Measurements from ENCODE around the gene LARGE2.

LARGE2 gene

DNA sequence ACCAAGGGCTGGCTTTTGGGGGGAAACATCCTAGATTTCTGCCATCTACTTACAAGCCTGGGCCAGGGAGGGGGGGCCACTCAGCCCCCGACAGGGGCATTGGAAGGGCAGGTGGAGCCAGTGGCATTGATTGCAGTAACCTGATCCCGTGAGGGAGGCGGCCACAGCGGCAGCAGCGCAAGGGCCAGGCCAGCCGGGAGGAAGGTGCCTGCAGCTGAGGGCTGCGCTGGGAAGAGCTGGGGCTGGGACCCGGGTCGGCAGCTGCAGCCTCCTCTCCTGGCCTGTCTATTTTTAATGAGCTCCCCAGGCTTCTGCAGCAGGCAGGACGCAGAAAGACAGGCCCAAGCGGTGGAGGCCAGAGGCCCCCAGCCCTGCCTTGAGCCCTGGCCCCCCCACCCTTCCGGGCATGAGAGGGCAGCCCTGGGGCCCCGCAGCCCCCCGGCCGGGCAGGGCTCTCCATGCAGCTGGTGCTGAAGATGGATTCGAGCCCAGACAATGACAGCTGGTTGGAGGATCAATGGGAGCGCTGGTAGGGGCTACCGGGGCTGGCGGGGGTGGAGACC lies 26.0 kb upstream of the LARGE2 start (continued):
- TF ChIP-seq, protein P1, sequence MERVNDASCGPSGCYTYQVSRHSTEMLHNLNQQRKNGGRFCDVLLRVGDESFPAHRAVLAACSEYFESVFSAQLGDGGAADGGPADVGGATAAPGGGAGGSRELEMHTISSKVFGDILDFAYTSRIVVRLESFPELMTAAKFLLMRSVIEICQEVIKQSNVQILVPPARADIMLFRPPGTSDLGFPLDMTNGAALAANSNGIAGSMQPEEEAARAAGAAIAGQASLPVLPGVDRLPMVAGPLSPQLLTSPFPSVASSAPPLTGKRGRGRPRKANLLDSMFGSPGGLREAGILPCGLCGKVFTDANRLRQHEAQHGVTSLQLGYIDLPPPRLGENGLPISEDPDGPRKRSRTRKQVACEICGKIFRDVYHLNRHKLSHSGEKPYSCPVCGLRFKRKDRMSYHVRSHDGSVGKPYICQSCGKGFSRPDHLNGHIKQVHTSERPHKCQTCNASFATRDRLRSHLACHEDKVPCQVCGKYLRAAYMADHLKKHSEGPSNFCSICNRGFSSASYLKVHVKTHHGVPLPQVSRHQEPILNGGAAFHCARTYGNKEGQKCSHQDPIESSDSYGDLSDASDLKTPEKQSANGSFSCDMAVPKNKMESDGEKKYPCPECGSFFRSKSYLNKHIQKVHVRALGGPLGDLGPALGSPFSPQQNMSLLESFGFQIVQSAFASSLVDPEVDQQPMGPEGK (CRISPR knock-in tag; IDR thresholded peaks at IDR 0.05; ENCODE audit: borderline replicate concordance), result no peak

DNA sequence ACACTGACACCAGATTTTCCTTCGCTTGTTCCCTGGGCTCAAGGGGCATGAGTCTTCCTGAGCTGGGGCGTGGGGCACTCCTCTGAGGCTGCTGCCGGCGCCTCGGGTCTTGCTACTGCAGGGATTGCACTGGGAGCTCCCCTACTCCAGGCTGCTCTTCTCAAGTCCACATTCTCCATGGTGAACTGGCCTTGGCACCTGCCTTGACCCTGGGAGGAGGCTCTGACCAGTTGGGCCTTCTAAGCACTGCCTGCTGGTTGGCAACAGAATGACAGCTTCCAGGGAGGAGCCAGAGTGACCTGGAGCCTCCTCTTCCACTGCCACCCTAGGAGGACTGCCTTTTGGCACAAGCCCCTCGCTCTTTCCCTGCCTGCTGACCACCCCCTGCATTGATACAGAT lies 24.9 kb upstream of the LARGE2 start:
- no peak for ATAC-seq
- TF ChIP-seq TCF4 (CRISPR knock-in tag; IDR thresholded peaks at IDR 0.05; ENCODE audit: borderline replicate concordance) (no peak), SNAI2 (CRISPR knock-in tag; IDR thresholded peaks at IDR 0.05) (no peak), ISL1 (CRISPR knock-in tag; IDR thresholded peaks at IDR 0.05) (no peak), ARNTL (CRISPR knock-in tag; IDR thresholded peaks at IDR 0.05; ENCODE audit: borderline replicate concordance, low read depth) (no peak)

- no peak for ATAC-seq
- TF ChIP-seq, protein P1 (CRISPR knock-in tag; IDR thresholded peaks at IDR 0.05; ENCODE audit: borderline replicate concordance), result no peak
- TF ChIP-seq, protein P2, sequence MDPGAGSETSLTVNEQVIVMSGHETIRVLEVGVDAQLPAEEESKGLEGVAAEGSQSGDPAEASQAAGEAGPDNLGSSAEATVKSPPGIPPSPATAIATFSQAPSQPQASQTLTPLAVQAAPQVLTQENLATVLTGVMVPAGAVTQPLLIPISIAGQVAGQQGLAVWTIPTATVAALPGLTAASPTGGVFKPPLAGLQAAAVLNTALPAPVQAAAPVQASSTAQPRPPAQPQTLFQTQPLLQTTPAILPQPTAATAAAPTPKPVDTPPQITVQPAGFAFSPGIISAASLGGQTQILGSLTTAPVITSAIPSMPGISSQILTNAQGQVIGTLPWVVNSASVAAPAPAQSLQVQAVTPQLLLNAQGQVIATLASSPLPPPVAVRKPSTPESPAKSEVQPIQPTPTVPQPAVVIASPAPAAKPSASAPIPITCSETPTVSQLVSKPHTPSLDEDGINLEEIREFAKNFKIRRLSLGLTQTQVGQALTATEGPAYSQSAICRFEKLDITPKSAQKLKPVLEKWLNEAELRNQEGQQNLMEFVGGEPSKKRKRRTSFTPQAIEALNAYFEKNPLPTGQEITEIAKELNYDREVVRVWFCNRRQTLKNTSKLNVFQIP (CRISPR knock-in tag; IDR thresholded peaks at IDR 0.05; ENCODE audit: borderline replicate concordance, low read depth), result no peak
- TF ChIP-seq ZNF70 (CRISPR knock-in tag; IDR thresholded peaks at IDR 0.05), result no peak
- no peak for TF ChIP-seq GLIS3 (CRISPR knock-in tag; IDR thresholded peaks at IDR 0.05)
- no peak for TF ChIP-seq TOX (CRISPR knock-in tag; IDR thresholded peaks at IDR 0.05; ENCODE audit: borderline replicate concordance)
- no peak for TF ChIP-seq SNAI2 (CRISPR knock-in tag; IDR thresholded peaks at IDR 0.05)
- TF ChIP-seq ZFP3 (CRISPR knock-in tag; IDR thresholded peaks at IDR 0.05), result no peak
- TF ChIP-seq CREB5 (CRISPR knock-in tag; IDR thresholded peaks at IDR 0.05; ENCODE audit: low read depth), result no peak
- no peak for TF ChIP-seq ESRRG (CRISPR knock-in tag; IDR thresholded peaks at IDR 0.05)
- TF ChIP-seq, protein P3, sequence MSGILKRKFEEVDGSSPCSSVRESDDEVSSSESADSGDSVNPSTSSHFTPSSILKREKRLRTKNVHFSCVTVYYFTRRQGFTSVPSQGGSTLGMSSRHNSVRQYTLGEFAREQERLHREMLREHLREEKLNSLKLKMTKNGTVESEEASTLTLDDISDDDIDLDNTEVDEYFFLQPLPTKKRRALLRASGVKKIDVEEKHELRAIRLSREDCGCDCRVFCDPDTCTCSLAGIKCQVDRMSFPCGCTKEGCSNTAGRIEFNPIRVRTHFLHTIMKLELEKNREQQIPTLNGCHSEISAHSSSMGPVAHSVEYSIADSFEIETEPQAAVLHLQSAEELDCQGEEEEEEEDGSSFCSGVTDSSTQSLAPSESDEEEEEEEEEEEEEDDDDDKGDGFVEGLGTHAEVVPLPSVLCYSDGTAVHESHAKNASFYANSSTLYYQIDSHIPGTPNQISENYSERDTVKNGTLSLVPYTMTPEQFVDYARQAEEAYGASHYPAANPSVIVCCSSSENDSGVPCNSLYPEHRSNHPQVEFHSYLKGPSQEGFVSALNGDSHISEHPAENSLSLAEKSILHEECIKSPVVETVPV (CRISPR knock-in tag; IDR thresholded peaks at IDR 0.05), result no peak
- TF ChIP-seq, protein P4, sequence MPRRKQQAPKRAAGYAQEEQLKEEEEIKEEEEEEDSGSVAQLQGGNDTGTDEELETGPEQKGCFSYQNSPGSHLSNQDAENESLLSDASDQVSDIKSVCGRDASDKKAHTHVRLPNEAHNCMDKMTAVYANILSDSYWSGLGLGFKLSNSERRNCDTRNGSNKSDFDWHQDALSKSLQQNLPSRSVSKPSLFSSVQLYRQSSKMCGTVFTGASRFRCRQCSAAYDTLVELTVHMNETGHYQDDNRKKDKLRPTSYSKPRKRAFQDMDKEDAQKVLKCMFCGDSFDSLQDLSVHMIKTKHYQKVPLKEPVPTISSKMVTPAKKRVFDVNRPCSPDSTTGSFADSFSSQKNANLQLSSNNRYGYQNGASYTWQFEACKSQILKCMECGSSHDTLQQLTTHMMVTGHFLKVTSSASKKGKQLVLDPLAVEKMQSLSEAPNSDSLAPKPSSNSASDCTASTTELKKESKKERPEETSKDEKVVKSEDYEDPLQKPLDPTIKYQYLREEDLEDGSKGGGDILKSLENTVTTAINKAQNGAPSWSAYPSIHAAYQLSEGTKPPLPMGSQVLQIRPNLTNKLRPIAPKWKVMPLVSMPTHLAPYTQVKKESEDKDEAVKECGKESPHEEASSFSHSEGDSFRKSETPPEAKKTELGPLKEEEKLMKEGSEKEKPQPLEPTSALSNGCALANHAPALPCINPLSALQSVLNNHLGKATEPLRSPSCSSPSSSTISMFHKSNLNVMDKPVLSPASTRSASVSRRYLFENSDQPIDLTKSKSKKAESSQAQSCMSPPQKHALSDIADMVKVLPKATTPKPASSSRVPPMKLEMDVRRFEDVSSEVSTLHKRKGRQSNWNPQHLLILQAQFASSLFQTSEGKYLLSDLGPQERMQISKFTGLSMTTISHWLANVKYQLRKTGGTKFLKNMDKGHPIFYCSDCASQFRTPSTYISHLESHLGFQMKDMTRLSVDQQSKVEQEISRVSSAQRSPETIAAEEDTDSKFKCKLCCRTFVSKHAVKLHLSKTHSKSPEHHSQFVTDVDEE (CRISPR knock-in tag; IDR thresholded peaks at IDR 0.05), result no peak
- no peak for TF ChIP-seq ZNF565 (CRISPR knock-in tag; conservative IDR thresholded peaks at IDR 0.05; ENCODE audit: low read depth)
- TF ChIP-seq ZNF8 (CRISPR knock-in tag; IDR thresholded peaks at IDR 0.05), result no peak
- TF ChIP-seq ZC3H10 (CRISPR knock-in tag; IDR thresholded peaks at IDR 0.05), result no peak
Measured at GRCh38 chr11:45899086-45899447, 23.4 kb upstream of the LARGE2 start.

Measured in SK-N-SH treated with all-trans-retinoic acid at 6 μM for 48 hours (cell line).